Natural killer cell treated with Interleukin-12 subunit alpha and Interleukin-12 subunit beta and Interleukin-15 and Interleukin-18, amount 100 ng/mL, for 72 hours (primary cell): ENCODE results near the gene CANX. TPM values are rescaled to one million over a fixed set of nuclear protein-coding genes. Genes with fewer than 3 reads are reported as not detected.

Experiments used
- ATAC-seq, 2 donors: fragments of 150-1000 bp; cut with Tn5 transposase in 1 of 2; sonication (Bioruptor Pico), chemical (Tn5 transposase) in 1 of 2; 2 replicates each; pipeline ENCODE4 v1.10.0; 2021
- DNase-seq: peaks from one replicate; pipeline ENCODE4 v3.0.0; 2022; ENCODE audit warnings: low spot score
- H3K27ac Mint-ChIP-seq, 2 donors: 1 replicate in 1 of 2; 2 replicates in 1 of 2; pipeline ENCODE4 v1.8.0; 2022; ENCODE audit warnings: mixed read lengths in 2 of 2, mild to moderate bottlenecking in 1 of 2, moderate library complexity in 1 of 2
- H3K27me3 Mint-ChIP-seq, 2 donors: 1 replicate in 1 of 2; 2 replicates in 1 of 2; pipeline ENCODE4 v1.8.0; 2022; ENCODE audit warnings: mixed read lengths in 2 of 2
- H3K36me3 Mint-ChIP-seq: one replicate; pipeline ENCODE4 v1.8.0; 2022; ENCODE audit warnings: mixed read lengths
- H3K4me1 Mint-ChIP-seq, 2 donors: 1 replicate in 1 of 2; 2 replicates in 1 of 2; pipeline ENCODE4 v1.8.0; 2022; ENCODE audit warnings: low read depth in 2 of 2, mixed read lengths in 2 of 2, mild to moderate bottlenecking in 1 of 2
- H3K4me3 Mint-ChIP-seq: one replicate; pipeline ENCODE4 v1.8.0; 2022; ENCODE audit warnings: mixed read lengths
- H3K9me3 Mint-ChIP-seq: 2 replicates; pipeline ENCODE4 v1.8.0; 2022; ENCODE audit warnings: mixed read lengths
- total RNA-seq, 2 donors: library from RNA; stranded (reverse); gene quantifications; one replicate each; pipeline ENCODE4 v1.2.3, GENCODE V29; 2022

The CANX gene
- total RNA-seq, 2 donors from 2014 or later, result 633 to 749 TPM

DNA sequence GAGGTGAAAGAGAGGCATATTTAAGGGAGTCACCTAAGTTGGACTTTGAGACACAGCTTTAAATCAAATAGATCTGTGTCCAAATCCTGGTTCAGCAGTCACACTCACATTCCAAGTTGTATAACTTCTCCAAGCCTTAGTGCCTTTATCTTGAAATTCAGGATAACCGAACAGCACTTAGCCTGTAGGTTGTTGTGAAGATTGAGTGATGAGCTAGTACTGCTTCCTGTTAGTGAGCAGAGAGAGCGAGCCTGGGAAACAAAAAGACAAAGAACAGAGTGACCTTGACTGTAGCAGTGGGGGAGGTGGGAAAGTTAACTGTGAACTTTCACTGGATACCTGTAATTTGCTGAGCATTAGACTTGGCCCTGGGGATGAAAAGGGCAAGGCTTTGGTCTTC, 56.3 kb downstream of the CANX start:
- ATAC-seq, result no peak
- Mint-ChIP-seq H3K36me3 (no peaks in the 10 kb centered on the region), H3K27me3 (no peaks in the 10 kb centered on the region), H3K4me1 (peaks cover 28 to 44% of the 10 kb centered on the region in 2 donors), H3K9me3 (no peaks in the 10 kb centered on the region), H3K4me3 (no peak overlapping the region), H3K27ac (peak overlapping the region; percentile 0 to 11)
- DNase-seq, result no peak

DNA sequence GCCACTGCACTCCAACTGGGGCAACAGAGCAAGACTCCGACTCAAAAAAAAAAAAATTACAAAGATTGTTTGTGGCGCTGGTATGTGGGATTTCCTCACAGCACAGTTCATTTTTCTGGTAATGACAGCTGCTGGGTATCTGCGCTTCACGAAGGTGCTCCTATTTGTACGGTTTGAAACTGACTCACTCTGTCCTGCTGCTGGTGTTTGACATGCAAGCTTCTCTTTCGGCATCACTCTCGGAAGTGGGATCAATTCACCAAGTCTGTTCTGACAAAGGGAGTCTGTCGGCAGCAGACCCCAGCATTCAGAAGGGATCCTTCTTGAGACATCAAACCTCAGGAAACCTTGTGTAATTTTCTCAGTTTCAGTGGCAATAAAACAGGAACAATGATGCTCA, 60.2 kb downstream of the CANX start:
- DNase-seq (no peak), ATAC-seq (no peak)
- Mint-ChIP-seq H3K27ac (peak overlapping the region in 1 of 2 donors; percentile 78), H3K27me3 (no peaks in the 10 kb centered on the region), H3K4me1 (peaks cover 53 to 56% of the 10 kb centered on the region in 2 donors), H3K36me3 (no peaks in the 10 kb centered on the region), H3K4me3 (no peak overlapping the region), H3K9me3 (no peaks in the 10 kb centered on the region)

DNA sequence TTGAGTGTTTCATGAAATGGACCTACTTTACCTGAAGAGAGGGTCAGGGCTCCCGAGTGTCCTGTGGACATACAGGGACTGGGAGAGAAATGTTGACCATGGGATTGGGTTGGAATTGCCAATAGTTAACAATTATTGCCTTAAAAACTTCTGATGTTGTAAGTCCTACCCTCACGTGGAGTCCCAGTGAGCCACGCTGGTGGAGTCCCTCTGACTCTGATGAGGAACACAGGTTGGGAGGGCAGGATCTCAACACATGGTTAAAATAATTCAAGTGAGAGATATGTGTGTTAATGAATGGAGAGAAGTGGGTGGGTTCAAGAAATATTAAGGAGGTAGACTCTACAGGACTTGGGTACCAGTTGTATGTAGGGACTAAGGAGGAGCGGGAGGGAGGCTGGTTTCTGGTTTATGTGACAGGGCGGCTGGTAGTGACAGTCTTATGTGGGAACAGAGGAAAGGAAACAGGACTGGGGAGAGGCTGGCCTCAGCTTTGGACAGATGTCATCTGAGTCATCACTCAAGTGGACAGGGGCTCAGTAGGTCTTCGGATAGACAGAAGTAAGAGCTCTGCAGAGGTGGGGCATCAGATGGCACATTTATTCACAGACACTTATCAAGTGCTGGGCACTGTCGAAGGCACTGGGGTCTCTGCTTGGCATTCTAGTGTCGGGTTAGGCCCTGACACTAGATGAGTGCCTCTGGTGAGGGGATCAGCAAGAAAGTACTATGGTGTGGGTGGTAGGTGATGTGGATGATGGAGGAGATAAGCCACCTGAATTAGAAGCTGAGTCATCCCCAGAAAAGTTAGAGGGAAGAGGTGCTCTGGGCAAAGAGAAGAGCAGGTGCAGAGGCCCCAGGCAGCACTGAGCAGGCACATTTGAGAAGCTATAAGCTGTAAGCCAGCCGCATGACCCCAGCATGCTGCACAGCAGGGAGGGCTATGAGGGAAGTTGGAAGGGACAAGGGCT, 61.1 kb downstream of the CANX start:
- Mint-ChIP-seq H3K4me3 (no peak overlapping the region), H3K4me1 (peaks cover 43 to 49% of the 10 kb centered on the region in 2 donors), H3K36me3 (no peaks in the 10 kb centered on the region), H3K27me3 (no peaks in the 10 kb centered on the region), H3K27ac (peak overlapping the region; percentile 43 to 78), H3K9me3 (no peaks in the 10 kb centered on the region)
- DNase-seq, result no peak
- ATAC-seq, result peak in 1 of 2 donors; percentile 34

DNA sequence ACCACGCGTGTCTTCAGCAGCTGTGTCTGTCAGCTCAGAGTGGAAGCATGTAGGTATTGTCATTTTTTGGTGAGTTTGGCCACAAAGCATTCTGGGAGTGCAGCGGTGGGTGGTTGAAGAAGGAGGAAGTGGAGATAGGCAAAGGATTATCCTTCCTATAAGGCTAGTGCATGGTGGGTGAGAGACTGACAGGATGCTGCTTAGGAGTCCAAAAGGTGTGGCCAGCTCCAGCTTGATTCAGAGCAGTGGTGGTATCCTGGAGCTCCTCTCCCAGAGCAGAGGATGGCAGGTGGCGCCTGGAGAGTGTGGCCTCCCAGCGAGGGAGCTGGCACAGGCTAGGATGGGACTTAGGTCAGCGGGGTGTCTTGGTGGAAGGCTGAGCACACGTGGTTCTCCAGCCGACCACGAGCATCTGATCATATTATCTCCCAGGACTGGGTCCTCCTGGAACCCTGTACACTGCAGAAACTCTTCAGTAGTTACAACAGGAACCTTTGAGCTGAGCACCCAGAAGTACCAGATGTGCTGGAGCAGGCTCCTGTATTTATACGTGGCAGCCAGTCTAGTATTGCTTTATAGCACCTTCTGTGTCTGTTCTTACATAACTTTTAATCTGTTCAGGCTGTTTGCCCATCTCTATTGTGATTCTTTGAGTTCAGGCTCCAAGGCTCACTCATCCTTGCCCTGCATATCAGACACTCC, 63.5 kb downstream of the CANX start:
- no peaks in the 10 kb centered on the region for H3K36me3 Mint-ChIP-seq
- peak; percentile 60 to 69 for ATAC-seq
- no peak overlapping the region for H3K4me3 Mint-ChIP-seq
- DNase-seq, result no peak
- H3K27me3 Mint-ChIP-seq, result no peaks in the 10 kb centered on the region
- no peaks in the 10 kb centered on the region for H3K9me3 Mint-ChIP-seq
- H3K4me1 Mint-ChIP-seq, result peaks cover 42 to 45% of the 10 kb centered on the region in 2 donors
- peak overlapping the region; percentile 4 to 14 for H3K27ac Mint-ChIP-seq

DNA sequence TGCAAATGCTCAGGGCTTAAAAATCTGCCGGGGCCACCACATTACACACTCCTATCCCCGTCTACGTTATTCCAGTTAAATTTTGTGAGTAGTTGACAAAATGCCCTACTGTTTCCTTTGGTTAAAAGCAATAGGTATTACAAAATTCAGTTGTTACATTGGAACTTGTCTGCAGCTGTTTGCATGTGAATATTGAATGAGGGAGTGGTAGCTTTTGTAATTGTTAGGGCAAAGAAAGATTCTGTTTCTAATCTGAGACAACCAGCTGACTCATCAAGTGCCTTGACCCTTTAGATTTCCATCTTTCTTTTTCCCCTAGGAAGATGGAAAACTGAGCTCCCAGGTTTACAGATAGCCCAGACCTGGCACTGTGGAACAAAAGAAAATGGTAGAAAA, 64.0 kb downstream of the CANX start:
- H3K4me3 Mint-ChIP-seq, result no peak overlapping the region
- no peaks in the 10 kb centered on the region for H3K36me3 Mint-ChIP-seq
- H3K27ac Mint-ChIP-seq, result no peak overlapping the region
- no peak for DNase-seq
- no peaks in the 10 kb centered on the region for H3K9me3 Mint-ChIP-seq
- no peak for ATAC-seq
- H3K4me1 Mint-ChIP-seq, result peaks cover 42 to 48% of the 10 kb centered on the region in 2 donors
- H3K27me3 Mint-ChIP-seq, result no peaks in the 10 kb centered on the region

DNA sequence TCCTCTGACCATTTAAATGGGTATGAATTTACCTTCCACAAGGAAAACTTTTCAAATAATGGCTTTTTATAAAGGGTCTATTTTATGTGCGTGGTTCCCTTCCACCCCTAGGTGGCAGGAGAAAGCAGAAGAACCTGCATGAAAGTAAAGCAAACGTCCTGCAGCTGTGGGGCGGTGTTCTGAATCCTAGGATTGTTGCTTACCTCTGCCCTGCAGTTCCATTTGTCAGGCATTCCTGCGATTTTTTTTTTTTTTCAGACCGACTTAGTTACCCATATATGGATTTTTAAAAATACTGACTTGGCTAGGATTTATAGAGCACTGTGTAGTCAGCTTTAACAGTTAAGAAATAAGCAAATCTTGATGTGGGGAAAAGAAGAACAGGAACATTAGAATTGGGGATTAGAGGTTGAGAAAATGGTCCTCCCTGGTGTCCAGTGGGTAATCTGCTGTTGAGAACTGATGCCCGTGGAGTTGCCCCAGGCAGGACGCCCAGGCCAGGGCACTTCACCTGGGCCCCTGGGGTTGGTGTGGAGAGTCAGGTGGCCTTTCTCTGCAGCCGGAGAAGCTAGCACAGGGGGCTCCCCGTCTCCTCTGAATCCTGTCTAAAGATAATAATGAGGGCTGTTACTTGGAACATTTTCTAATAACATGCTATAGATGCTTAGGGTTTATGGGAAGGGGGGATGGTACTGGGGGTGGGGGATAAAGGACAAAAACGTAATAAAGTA, 64.6 kb downstream of the CANX start:
- Mint-ChIP-seq H3K9me3 (no peaks in the 10 kb centered on the region), H3K4me3 (no peak overlapping the region), H3K27ac (no peak overlapping the region), H3K4me1 (peaks cover 44 to 50% of the 10 kb centered on the region in 2 donors), H3K27me3 (no peaks in the 10 kb centered on the region), H3K36me3 (no peaks in the 10 kb centered on the region)
- ATAC-seq (peak in 1 of 2 donors; percentile 59), DNase-seq (peak; percentile 69)

DNA sequence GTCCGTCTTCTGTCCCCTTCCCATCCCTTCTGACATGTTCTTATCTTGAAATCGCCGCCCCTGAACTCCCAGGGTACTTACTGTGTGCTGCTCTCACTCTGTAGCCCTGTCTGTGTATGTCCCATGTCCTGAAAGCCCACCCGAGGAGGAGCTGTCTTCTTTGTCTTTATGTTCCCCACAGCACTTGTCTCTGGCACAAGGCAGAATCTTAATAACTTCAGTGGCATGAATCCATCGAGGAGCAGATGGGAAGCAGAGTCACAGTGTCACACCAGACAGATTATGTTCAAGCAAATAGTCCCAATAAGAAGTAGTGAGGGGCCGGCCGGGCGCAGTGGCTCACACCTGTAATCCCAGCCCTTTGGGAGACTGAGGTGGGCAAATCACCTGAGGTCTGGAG, 65.3 kb downstream of the CANX start:
- Mint-ChIP-seq H3K36me3 (no peaks in the 10 kb centered on the region), H3K4me1 (peaks cover 50 to 53% of the 10 kb centered on the region in 2 donors), H3K27me3 (no peaks in the 10 kb centered on the region), H3K27ac (no peak overlapping the region), H3K9me3 (no peaks in the 10 kb centered on the region), H3K4me3 (no peak overlapping the region)
- ATAC-seq (no peak), DNase-seq (no peak)

DNA sequence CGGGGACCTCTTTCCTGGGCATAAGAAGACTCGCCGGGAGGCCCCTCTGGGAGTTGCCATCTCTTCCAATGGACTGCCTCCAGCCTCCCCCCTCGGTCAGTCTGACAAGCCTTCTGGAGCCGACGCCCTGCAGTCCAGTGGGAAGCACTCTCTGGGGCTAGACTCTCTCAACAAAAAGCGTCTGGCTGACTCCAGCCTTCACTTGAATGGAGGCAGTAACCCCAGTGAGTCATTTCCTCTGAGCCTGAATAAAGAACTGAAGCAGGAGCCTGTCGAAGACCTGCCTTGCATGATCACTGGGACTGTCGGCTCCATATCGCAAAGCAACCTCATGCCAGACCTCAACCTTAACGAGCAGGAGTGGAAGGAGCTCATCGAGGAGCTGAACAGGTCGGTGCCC, 66.6 kb downstream of the CANX start:
- no peaks in the 10 kb centered on the region for H3K27me3 Mint-ChIP-seq
- no peak overlapping the region for H3K4me3 Mint-ChIP-seq
- ATAC-seq (no peak), DNase-seq (no peak)
- peak overlapping the region in 1 of 2 donors; percentile 58 for H3K27ac Mint-ChIP-seq
- H3K9me3 Mint-ChIP-seq, result no peaks in the 10 kb centered on the region
- H3K4me1 Mint-ChIP-seq, result peaks cover 43 to 48% of the 10 kb centered on the region in 2 donors
- H3K36me3 Mint-ChIP-seq, result no peaks in the 10 kb centered on the region

DNA sequence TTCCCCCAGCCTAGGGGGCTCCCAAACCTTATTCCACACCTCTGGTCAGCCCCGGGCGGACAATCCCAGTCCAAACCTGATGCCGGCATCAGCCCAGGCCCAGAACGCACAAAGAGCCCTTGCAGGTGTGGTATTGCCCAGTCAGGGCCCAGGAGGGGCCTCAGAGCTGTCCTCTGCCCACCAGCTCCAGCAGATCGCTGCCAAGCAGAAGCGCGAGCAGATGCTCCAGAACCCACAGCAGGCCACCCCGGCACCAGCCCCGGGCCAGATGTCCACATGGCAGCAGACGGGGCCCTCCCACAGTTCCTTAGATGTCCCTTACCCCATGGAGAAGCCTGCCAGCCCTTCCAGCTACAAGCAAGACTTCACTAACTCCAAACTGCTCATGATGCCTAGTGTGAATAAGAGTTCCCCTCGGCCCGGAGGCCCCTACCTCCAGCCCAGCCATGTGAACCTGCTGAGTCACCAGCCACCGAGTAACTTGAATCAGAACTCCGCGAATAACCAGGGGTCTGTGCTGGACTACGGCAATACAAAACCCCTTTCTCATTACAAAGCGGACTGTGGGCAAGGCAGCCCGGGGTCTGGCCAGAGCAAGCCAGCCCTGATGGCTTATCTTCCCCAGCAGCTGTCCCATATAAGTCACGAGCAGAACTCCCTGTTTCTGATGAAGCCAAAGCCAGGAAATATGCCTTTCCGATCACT, 67.4 kb downstream of the CANX start:
- Mint-ChIP-seq H3K4me3 (no peak overlapping the region), H3K27ac (peak overlapping the region in 1 of 2 donors; percentile 58), H3K36me3 (no peaks in the 10 kb centered on the region), H3K4me1 (peaks cover 39 to 47% of the 10 kb centered on the region in 2 donors), H3K27me3 (no peaks in the 10 kb centered on the region), H3K9me3 (no peaks in the 10 kb centered on the region)
- DNase-seq, result no peak
- no peak for ATAC-seq

DNA sequence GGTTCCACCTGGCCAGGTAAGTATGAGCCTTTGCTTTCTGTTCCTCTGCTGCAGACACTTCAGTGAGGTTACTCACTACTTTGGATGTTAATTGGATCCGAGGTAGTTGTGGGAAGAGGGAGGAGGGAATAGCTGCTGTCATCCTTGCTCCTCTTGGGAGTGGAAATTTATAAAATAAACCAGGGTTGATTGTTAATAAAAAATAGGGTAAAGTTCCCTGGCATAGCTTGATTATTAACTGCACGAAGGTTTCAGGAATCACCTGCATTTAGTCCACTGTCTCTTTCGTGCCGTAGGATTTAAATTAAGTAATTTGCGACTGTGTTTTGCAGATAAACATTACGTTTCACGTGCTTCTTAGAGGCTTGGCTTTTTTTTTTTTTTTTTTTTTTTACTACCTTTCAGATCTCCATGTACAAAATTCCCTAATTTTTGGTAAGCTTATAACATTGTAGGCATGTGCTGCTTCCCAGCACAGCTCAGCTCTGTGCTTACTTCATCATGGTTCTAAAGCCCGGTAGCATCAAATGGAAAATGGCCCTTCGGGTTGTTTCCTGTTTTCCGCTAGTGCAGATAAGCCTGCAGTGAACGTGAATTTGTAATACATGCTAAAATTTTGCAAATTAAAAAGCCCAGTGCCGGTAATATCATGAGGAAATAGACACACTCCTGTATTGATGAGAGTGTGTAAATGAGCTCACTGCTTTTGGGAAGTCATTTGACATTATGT, 68.1 kb downstream of the CANX start:
- Mint-ChIP-seq H3K27me3 (no peaks in the 10 kb centered on the region), H3K9me3 (no peaks in the 10 kb centered on the region), H3K36me3 (no peaks in the 10 kb centered on the region), H3K27ac (no peak overlapping the region), H3K4me3 (no peak overlapping the region), H3K4me1 (peaks cover 33 to 43% of the 10 kb centered on the region in 2 donors)
- no peak for DNase-seq
- ATAC-seq, result no peak

DNA sequence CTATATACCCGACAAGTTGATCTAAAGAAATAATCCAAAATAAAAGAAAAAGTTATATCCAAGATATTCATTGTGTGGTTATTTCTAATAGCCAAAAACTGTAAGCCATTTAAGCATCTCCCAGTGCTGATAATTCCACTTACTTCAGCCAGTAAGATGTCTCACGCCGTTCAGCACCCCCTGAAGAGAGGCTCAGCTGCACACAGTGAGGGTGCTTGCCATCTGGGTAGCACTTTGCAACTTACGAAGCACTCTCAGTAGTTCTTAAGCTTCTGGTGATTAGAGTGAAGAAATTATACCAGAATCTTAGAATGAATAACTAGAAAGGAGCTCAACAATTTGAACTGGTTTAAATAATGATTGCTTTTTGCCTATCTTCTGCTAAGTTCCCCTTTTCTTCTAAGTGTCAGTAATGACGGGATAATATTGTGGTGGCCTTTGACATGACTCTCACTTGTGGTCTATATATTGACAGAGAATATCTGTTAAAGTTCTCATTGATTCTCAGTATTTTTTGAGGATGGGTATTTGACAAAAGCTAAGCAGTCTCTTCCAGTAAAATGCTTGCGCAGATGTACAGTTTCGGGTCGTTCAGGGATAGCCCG, 68.8 kb downstream of the CANX start:
- DNase-seq (no peak), ATAC-seq (no peak)
- H3K27ac Mint-ChIP-seq, result peak overlapping the region in 1 of 2 donors; percentile 72
- H3K4me1 Mint-ChIP-seq, result peaks cover 26 to 39% of the 10 kb centered on the region in 2 donors
- H3K36me3 Mint-ChIP-seq, result no peaks in the 10 kb centered on the region
- no peaks in the 10 kb centered on the region for H3K9me3 Mint-ChIP-seq
- no peaks in the 10 kb centered on the region for H3K27me3 Mint-ChIP-seq
- no peak overlapping the region for H3K4me3 Mint-ChIP-seq

DNA sequence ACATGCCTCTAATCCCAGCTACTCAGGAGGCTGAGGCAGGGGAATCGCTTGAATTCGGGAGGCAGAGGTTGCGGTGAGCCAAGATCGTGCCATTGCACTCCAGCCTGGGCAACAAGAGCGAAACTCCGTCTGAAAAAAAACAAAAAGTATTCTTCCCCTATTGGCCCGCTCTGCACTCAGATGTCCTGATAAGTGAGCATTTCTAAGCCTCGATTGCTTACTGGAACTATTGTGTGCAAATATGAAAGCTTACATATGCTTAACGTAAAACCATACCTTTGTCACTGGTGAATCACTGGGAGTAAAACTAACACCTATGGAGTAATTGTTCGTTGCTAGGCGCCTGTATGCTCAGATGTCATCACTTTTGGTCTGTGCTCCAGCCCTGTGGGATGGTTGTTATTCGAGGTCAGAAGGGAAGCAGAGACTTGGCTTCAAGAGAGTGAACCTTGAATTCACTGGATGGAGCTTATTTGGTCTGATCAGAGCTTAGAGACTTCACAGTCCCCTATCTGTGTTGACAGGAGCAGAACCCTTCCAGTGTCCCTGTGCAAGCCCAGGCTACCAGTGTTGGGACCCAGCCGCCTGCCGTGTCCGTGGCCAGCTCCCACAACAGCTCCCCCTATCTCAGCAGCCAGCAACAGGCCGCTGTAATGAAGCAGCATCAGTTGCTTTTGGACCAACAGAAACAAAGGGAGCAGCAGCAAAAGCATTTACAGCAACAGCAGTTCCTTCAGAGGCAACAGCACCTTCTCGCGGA, 69.7 kb downstream of the CANX start:
- H3K27me3 Mint-ChIP-seq, result no peaks in the 10 kb centered on the region
- peak overlapping the region in 1 of 2 donors; percentile 72 for H3K27ac Mint-ChIP-seq
- H3K36me3 Mint-ChIP-seq, result peaks cover 6% of the 10 kb centered on the region
- H3K4me1 Mint-ChIP-seq, result peaks cover 17 to 37% of the 10 kb centered on the region in 2 donors
- peak overlapping the region; percentile 27 for H3K4me3 Mint-ChIP-seq
- H3K9me3 Mint-ChIP-seq, result no peaks in the 10 kb centered on the region
- ATAC-seq (peak; percentile 55 to 75), DNase-seq (no peak)
